SK-N-SH treated with all-trans-retinoic acid at 6 μM for 48 hours (cell line): ENCODE measurements around the gene GRM4.

Experiments
- ARNTL ChIP-seq: fragments of 450-650 bp; formaldehyde crosslinking; IDR thresholded peaks from 2 replicates; pipeline ENCODE4 v1.5.0; 2020; ENCODE audit warnings: low read depth, mild to moderate bottlenecking, moderate library complexity, borderline replicate concordance
- BACH2 ChIP-seq: fragments of 250-450 bp; sonication (Bioruptor Pico); IDR thresholded peaks from 2 replicates; pipeline ENCODE4 v1.9.0; 2021; ENCODE audit warnings: mild to moderate bottlenecking, borderline replicate concordance
- CSDC2 ChIP-seq: fragments of 250-450 bp; sonication (Bioruptor Pico); IDR thresholded peaks from 2 replicates; pipeline ENCODE4 v1.5.0; 2020; ENCODE audit warnings: mild to moderate bottlenecking, moderate library complexity
- CSRNP3 ChIP-seq: fragments of 250-450 bp; sonication (Bioruptor Pico); IDR thresholded peaks from 2 replicates; pipeline ENCODE4 v1.5.1; 2021; ENCODE audit warnings: mild to moderate bottlenecking, moderate library complexity
- GLIS3 ChIP-seq: fragments of 250-450 bp; sonication (Bioruptor Pico); IDR thresholded peaks from 2 replicates; pipeline ENCODE4 v1.5.0; 2020; ENCODE audit warnings: mild to moderate bottlenecking, moderate library complexity
- ISL1 ChIP-seq: fragments of 250-450 bp; sonication (Bioruptor Pico); IDR thresholded peaks from 2 replicates; pipeline ENCODE4 v2.1.2; 2022; ENCODE audit warnings: mild to moderate bottlenecking, moderate library complexity
- SNAI2 ChIP-seq: fragments of 250-450 bp; sonication (Bioruptor Pico); IDR thresholded peaks from 2 replicates; pipeline ENCODE4 v1.5.0; 2020; ENCODE audit warnings: mild to moderate bottlenecking, moderate library complexity
- TOX ChIP-seq: fragments of 250-450 bp; sonication (Bioruptor Pico); IDR thresholded peaks from 2 replicates; pipeline ENCODE4 v1.8.0; 2021; ENCODE audit warnings: mild to moderate bottlenecking, moderate library complexity, borderline replicate concordance
- ZFP3 ChIP-seq: fragments of 250-450 bp; sonication (Bioruptor Pico); IDR thresholded peaks from 2 replicates; pipeline ENCODE4 v1.5.0; 2020; ENCODE audit warnings: mild to moderate bottlenecking, moderate library complexity
- ZFP30 ChIP-seq: fragments of 450-650 bp; formaldehyde crosslinking; IDR thresholded peaks from 2 replicates; pipeline ENCODE4 v1.5.0; 2022; ENCODE audit warnings: mild to moderate bottlenecking, moderate library complexity
- ZNF565 ChIP-seq: fragments of 450-650 bp; formaldehyde crosslinking; conservative IDR thresholded peaks from 2 replicates; pipeline ENCODE4 v1.5.0; 2020; ENCODE audit warnings: low read depth, mild to moderate bottlenecking, moderate library complexity

- TF ChIP-seq BACH2 (CRISPR knock-in tag) (no peak), ISL1 (no peak), ZFP3 (no peak), CSDC2 (CRISPR knock-in tag) (no peak), SNAI2 (CRISPR knock-in tag) (no peak), ZNF565 (CRISPR knock-in tag) (no peak), ARNTL (CRISPR knock-in tag) (no peak), TOX (no peak), GLIS3 (CRISPR knock-in tag) (no peak), ZFP30 (CRISPR knock-in tag) (no peak), CSRNP3 (CRISPR knock-in tag) (no peak)
Observed at GRCh38 chr6:34090529-34090928, 55.4 kb downstream of the GRM4 start.
